Endothelial cell of umbilical vein (primary cell): ENCODE measurements around the gene TIPARP. TPM values are rescaled to one million over a fixed set of nuclear protein-coding genes. Genes with fewer than 3 reads are reported as not detected.
"Not testable (repeated sequence)": the region's sequence is repeated elsewhere in the genome, so short reads cannot be mapped to it uniquely, and the experiment has no call there.

Experiments
- BruUV-seq: library from RNA; stranded (reverse); fragments of 400-500 nt; replicated peaks from 2 replicates; lab custom pipeline; 2021; lab: Mats Ljungman, UMichigan
- CTCF ChIA-PET: fragments of 300-600, 350-600 bp; sonication (Branson Sonifier 250); formaldehyde crosslinking; loops from one replicate; lab custom pipeline; 2021; ENCODE audit warnings: antibody characterized with exemption, inconsistent platforms; lab: Charles Lee
- POLR2A ChIA-PET: fragments of 300-600, 350-600 bp; sonication (Branson Sonifier 250); formaldehyde crosslinking; loops from one replicate; lab custom pipeline; 2021; ENCODE audit warnings: antibody characterized with exemption, inconsistent platforms; lab: Charles Lee
- DNase-seq: peaks from one replicate; pipeline ENCODE4 v3.0.0-alpha.2; 2011; ENCODE audit warnings: low read depth, low spot score
- FAIRE-seq: peaks from 2 replicates; lab custom pipeline; 2011; peaks lifted over from hg19 to GRCh38; lab: Jason Lieb, UNC
- H2AFZ ChIP-seq: 2 replicates; pipeline ENCODE4 v1.6.0; 2012; ENCODE audit warnings: low read depth, low read length, control low read depth, inconsistent platforms
- H3K27ac ChIP-seq: 2 replicates; pipeline ENCODE4 v1.5.1; 2011; ENCODE audit warnings: low read depth, mild to moderate bottlenecking, control low read depth, low read length, moderate library complexity; ENCODE audit not compliant: insufficient read depth
- H3K27me3 ChIP-seq, 2 experiments: 2 replicates each; pipeline versions ENCODE4 v1.6.0 to v1.6.1; 2011; ENCODE audit warnings: low read length in 2 of 2, mixed read lengths in 1 of 2; ENCODE audit not compliant: control insufficient read depth in 2 of 2, insufficient read depth in 2 of 2
- H3K36me3 ChIP-seq, 2 experiments: 2 replicates in 1 of 2; 3 replicates in 1 of 2; pipeline ENCODE4 v1.5.1; 2011; ENCODE audit warnings: low read length in 2 of 2, mild to moderate bottlenecking in 1 of 2, moderate library complexity in 1 of 2; ENCODE audit not compliant: control insufficient read depth in 2 of 2, insufficient read depth in 2 of 2; ENCODE audit errors: extremely low read depth in 1 of 2
- H3K4me1 ChIP-seq: 3 replicates; pipeline ENCODE4 v1.5.1; 2011; ENCODE audit warnings: mild to moderate bottlenecking, low read length; ENCODE audit not compliant: control insufficient read depth, insufficient read depth; ENCODE audit errors: extremely low read depth
- H3K4me2 ChIP-seq: 2 replicates; pipeline ENCODE4 v1.6.1; 2011; ENCODE audit warnings: low read length, control low read depth, mixed read lengths; ENCODE audit not compliant: insufficient read depth
- H3K4me3 ChIP-seq, 3 experiments: fragments of 200-600 bp in 1 of 3; sonication (generic), shearing (Covaris generic) in 1 of 3; replicated peaks in 1 of 3; 2 replicates each; pipeline ENCODE4 v1.5.1; 2011 to 2016; ENCODE audit warnings: control low read depth in 3 of 3, low read length in 3 of 3, mild to moderate bottlenecking in 2 of 3, inconsistent platforms in 1 of 3, low read depth in 1 of 3, moderate library complexity in 1 of 3; ENCODE audit not compliant: insufficient read depth in 1 of 3
- H3K79me2 ChIP-seq: 2 replicates; pipeline ENCODE4 v1.6.0; 2012; ENCODE audit warnings: low read length, inconsistent platforms; ENCODE audit not compliant: control insufficient read depth, insufficient read depth
- H3K9ac ChIP-seq: replicated peaks from 2 replicates; pipeline ENCODE3; 2011; ENCODE audit warnings: low read length, control low read depth; ENCODE audit not compliant: insufficient read depth; ENCODE audit errors: extremely low read depth
- H3K9me1 ChIP-seq: replicated peaks from 3 replicates; pipeline ENCODE4 v1.6.0; 2011; ENCODE audit warnings: mild to moderate bottlenecking, low read length; ENCODE audit not compliant: control insufficient read depth, insufficient read depth; ENCODE audit errors: extremely low read depth
- H3K9me3 ChIP-seq: replicated peaks from 2 replicates; pipeline ENCODE4 v1.5.1; 2012; ENCODE audit warnings: low read length, inconsistent platforms; ENCODE audit not compliant: control insufficient read depth, insufficient read depth
- H4K20me1 ChIP-seq: replicated peaks from 2 replicates; pipeline ENCODE3; 2011; ENCODE audit warnings: mild to moderate bottlenecking, low read length; ENCODE audit not compliant: control insufficient read depth, insufficient read depth; ENCODE audit errors: extremely low read depth
- EZH2 ChIP-seq: IDR thresholded peaks from 2 replicates; pipeline ENCODE4 v1.6.1; 2012; ENCODE audit warnings: borderline replicate concordance, low read depth, mild to moderate bottlenecking, moderate library complexity, low read length, inconsistent platforms; ENCODE audit not compliant: severe bottlenecking
- POLR2A ChIP-seq: IDR thresholded peaks from 2 replicates; pipeline ENCODE4 v1.6.1; 2012; ENCODE audit warnings: low read depth, mild to moderate bottlenecking, control low read depth, low read length
- POLR2AphosphoS5 ChIP-seq: IDR thresholded peaks from 2 replicates; pipeline ENCODE4 v1.6.1; 2012; ENCODE audit warnings: low read depth, mild to moderate bottlenecking, control low read depth, low read length, moderate library complexity; ENCODE audit not compliant: insufficient read depth
- dilution Hi-C: fragments of 300-500 bp; cut with MboI; formaldehyde crosslinking; loops from one replicate; pipeline ENCODE4 v1.15.0; 2019; ENCODE audit warnings: low sequenced_read_pairs; ENCODE audit not compliant: extremely low pct_ligation_motif_present
- intact Hi-C: fragments of 100-400 bp; cut with micrococcal nuclease; formaldehyde crosslinking; loops from one replicate; pipeline ENCODE4 v1.10.0; 2022
- polyA plus RNA-seq, 4 experiments: library from polyadenylated mRNA; depleted of rRNA in 3 of 4; stranded (reverse) in 3 of 4; unstranded in 1 of 4; fragments of >200 nt; gene quantifications; 2 replicates each; pipeline versions ENCODE4 v1.2.1 to v1.2.3, GENCODE V29; 2011 to 2012; ENCODE audit warnings: missing spikeins in 1 of 4
- total RNA-seq: library from RNA; stranded (reverse); gene quantifications from 2 replicates; pipeline ENCODE4 v1.2.3, GENCODE V29; 2021

TIPARP gene
- total and polyA plus RNA-seq, 2 donors (not counting 3 experiments of a cell fraction or from before 2014, with no cell fraction given) = 9.1 to 21.2 TPM

- peaks cover 8% of the 10 kb centered on the region for H3K79me2 ChIP-seq
- H3K27ac ChIP-seq = no peak overlapping the region
- no TSS peak for BruUV-seq
- peaks cover 7 to 9% of the 10 kb centered on the region in 2 experiments for H3K36me3 ChIP-seq
- no peak for FAIRE-seq
- intact Hi-C loops (no loop called here), dilution Hi-C loops (loop anchor here (25.0 kb wide), 1 partner anchor 101 kb away; no protein-coding TSS in a partner anchor)
- no peaks in the 10 kb centered on the region for H3K9me1 ChIP-seq
- TF ChIP-seq EZH2 = no peak
- TF ChIP-seq POLR2AphosphoS5 = no peak
- TF ChIP-seq POLR2A = no peak
- no peaks in the 10 kb centered on the region for H3K27me3 ChIP-seq
- no peaks in the 10 kb centered on the region for H3K9me3 ChIP-seq
- no peak overlapping the region for H2AFZ ChIP-seq
- H3K4me3 ChIP-seq = no peak overlapping the region
- H3K4me2 ChIP-seq = no peak overlapping the region
- H3K9ac ChIP-seq = no peak overlapping the region
- ChIA-PET CTCF (interaction anchor here (1.7 kb wide), 1 partner anchor 19 kb away, joined by 4 read pairs; no protein-coding TSS in a partner anchor), POLR2A (interaction anchor here (0.5 kb wide), 1 partner anchor 562 kb away, joined by 4 read pairs; no protein-coding TSS in a partner anchor)
- no peaks in the 10 kb centered on the region for H3K4me1 ChIP-seq
- no peaks in the 10 kb centered on the region for H4K20me1 ChIP-seq
- no peak for DNase-seq
These were observed 36.7 kb downstream of the TIPARP start for GRCh38 chr3:156711113-156711512.

- H3K27ac ChIP-seq, H2AFZ ChIP-seq, CTCF ChIA-PET, H3K4me3 ChIP-seq, H3K4me2 ChIP-seq, H3K9me3 ChIP-seq, H3K9ac ChIP-seq, intact Hi-C loops, POLR2A ChIA-PET, DNase-seq, FAIRE-seq, H3K79me2 ChIP-seq, BruUV-seq, H3K27me3 ChIP-seq, H3K4me1 ChIP-seq, H3K36me3 ChIP-seq, H4K20me1 ChIP-seq, H3K9me1 ChIP-seq: not testable (repeated sequence)
- dilution Hi-C loops = loop anchor here (25.0 kb wide), 1 partner anchor 100 kb away; no protein-coding TSS in a partner anchor
These were observed 37.6 kb downstream of the TIPARP start for GRCh38 chr3:156711944-156712343.
